Endodermal cell (in vitro differentiated cells): ENCODE measurements around the gene FRRS1L. TPM values are rescaled to one million over a fixed set of nuclear protein-coding genes. Genes with fewer than 3 reads are reported as not detected.
A peak's percentile ranks its signal among the peaks of the same experiment; 100 is the strongest.

Source experiments
- DNase-seq: peaks from one replicate; pipeline ENCODE4 v3.0.0-alpha.2; 2017
- H3K27ac ChIP-seq: 2 replicates; pipeline ENCODE4 v1.5.1; 2013; ENCODE audit warnings: mild to moderate bottlenecking, low read depth, low read length, moderate library complexity
- H3K27me3 ChIP-seq: 2 replicates; pipeline ENCODE4 v1.6.1; 2013; ENCODE audit warnings: mild to moderate bottlenecking, low read length, moderate library complexity; ENCODE audit not compliant: insufficient read depth, control insufficient read depth, poor library complexity, severe bottlenecking
- H3K36me3 ChIP-seq: 2 replicates; pipeline ENCODE4 v1.7.0; 2013; ENCODE audit warnings: mild to moderate bottlenecking, low read length, moderate library complexity; ENCODE audit not compliant: control insufficient read depth, insufficient read depth
- H3K4me1 ChIP-seq: one replicate; pipeline ENCODE4 v1.7.0; 2013; ENCODE audit warnings: low read length; ENCODE audit not compliant: control insufficient read depth, insufficient read depth
- H3K4me3 ChIP-seq: 2 replicates; pipeline ENCODE4 v1.5.1; 2013; ENCODE audit warnings: mild to moderate bottlenecking, low read length, moderate library complexity
- H3K9ac ChIP-seq: 2 replicates; pipeline ENCODE4 v1.6.1; 2013; ENCODE audit warnings: mild to moderate bottlenecking, low read length, moderate library complexity; ENCODE audit not compliant: poor library complexity, severe bottlenecking; ENCODE audit errors: extremely low read depth
- H3K9me3 ChIP-seq: 2 replicates; pipeline ENCODE4 v1.6.1; 2013; ENCODE audit warnings: mild to moderate bottlenecking, low read length, moderate library complexity; ENCODE audit not compliant: control insufficient read depth
- H3K27ac Mint-ChIP-seq: 2 replicates; pipeline ENCODE4 v1.8.0; 2020; ENCODE audit warnings: mixed read lengths
- H3K27me3 Mint-ChIP-seq: 2 replicates; pipeline ENCODE4 v1.8.0; 2021; ENCODE audit warnings: mild to moderate bottlenecking, mixed read lengths; ENCODE audit not compliant: insufficient read depth
- H3K36me3 Mint-ChIP-seq: 2 replicates; pipeline ENCODE4 v1.8.0; 2020; ENCODE audit warnings: low read depth, mixed read lengths
- H3K4me1 Mint-ChIP-seq: 2 replicates; pipeline ENCODE4 v1.8.0; 2020; ENCODE audit warnings: mixed read lengths
- H3K4me3 Mint-ChIP-seq: 2 replicates; pipeline ENCODE4 v1.8.0; 2020; ENCODE audit warnings: mild to moderate bottlenecking, moderate library complexity, mixed read lengths
- H3K9me3 Mint-ChIP-seq: 2 replicates; pipeline ENCODE4 v1.8.0; 2020; ENCODE audit warnings: mild to moderate bottlenecking, mixed read lengths
- CTCF ChIP-seq: fragments of 200-600 bp; sonication (generic); conservative IDR thresholded peaks from 2 replicates; pipeline ENCODE4 v1.5.0; 2021; ENCODE audit warnings: antibody characterized with exemption, mild to moderate bottlenecking
- WGBS, 2 experiments: methylation state at CpG; one replicate each; pipeline versions ENCODE4 v1.1.5 to v1.1.7; 2013; ENCODE audit warnings: missing lambda C conversion rate in 2 of 2, mixed read lengths in 1 of 2; ENCODE audit not compliant: insufficient coverage in 1 of 2, insufficient read length in 1 of 2; 5-methylcytosine and 5-hydroxymethylcytosine counted together
- total RNA-seq, 2 donors: library from RNA; stranded (reverse); fragmentation: NEBNext Ultra II Directional in 1 of 2; extraction: Animal tissue kit (Norgen Biotek cat#: 25700) in 1 of 2; gene quantifications; 2 replicates in 1 of 2; 3 replicates in 1 of 2; pipeline ENCODE4 v1.2.1, GENCODE V29; 2021

Gene FRRS1L
- total RNA-seq, 2 donors from 2014 or later: 1.5 to 1.8 TPM

- H3K27me3 ChIP-seq: no peaks in the 10 kb centered on the region
- Mint-ChIP-seq H3K4me3 (no peak overlapping the region), H3K36me3 (peaks cover 55% of the 10 kb centered on the region), H3K9me3 (no peaks in the 10 kb centered on the region), H3K4me1 (peaks cover 7% of the 10 kb centered on the region), H3K27ac (no peak overlapping the region), H3K27me3 (no peaks in the 10 kb centered on the region)
- no peak overlapping the region for H3K27ac ChIP-seq
- no peak overlapping the region for H3K9ac ChIP-seq
- H3K4me1 ChIP-seq: no peaks in the 10 kb centered on the region
- TF ChIP-seq CTCF: no peak
- DNase-seq: no peak
- no peaks in the 10 kb centered on the region for H3K9me3 ChIP-seq
- peaks cover 68% of the 10 kb centered on the region for H3K36me3 ChIP-seq
- no peak overlapping the region for H3K4me3 ChIP-seq
Measured at GRCh38 chr9:109092051-109092580, 74.9 kb downstream of the FRRS1L start.

DNA sequence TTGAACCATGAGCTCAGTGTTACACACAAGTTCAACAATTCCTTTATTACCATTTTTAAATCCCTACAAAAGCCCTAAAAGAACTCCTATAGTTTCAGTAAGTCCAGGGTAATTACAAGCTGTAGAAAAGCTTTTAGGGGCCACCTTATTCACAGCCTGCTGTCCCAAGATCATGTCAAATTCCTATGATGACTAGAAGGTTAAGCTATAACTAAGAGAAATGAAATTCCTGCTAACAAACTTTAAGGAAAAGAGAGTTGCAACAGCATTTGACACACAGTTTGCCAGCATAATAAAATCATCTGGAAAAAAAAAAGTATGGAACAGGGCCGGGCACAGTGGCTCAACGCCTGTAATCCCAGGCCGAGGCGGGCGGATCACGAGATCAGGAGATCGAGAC, 78.8 kb downstream of the FRRS1L start:
- Histone ChIP-seq H3K36me3 (peaks cover 72% of the 10 kb centered on the region), H3K9ac (no peak overlapping the region), H3K27ac (no peak overlapping the region), H3K4me3 (no peak overlapping the region), H3K27me3 (no peaks in the 10 kb centered on the region), H3K4me1 (no peaks in the 10 kb centered on the region), H3K9me3 (no peaks in the 10 kb centered on the region)
- no peak for TF ChIP-seq CTCF
- Mint-ChIP-seq H3K4me3 (no peak overlapping the region), H3K27ac (no peak overlapping the region), H3K9me3 (no peaks in the 10 kb centered on the region), H3K36me3 (peaks cover 69% of the 10 kb centered on the region), H3K4me1 (peaks cover 8% of the 10 kb centered on the region), H3K27me3 (no peaks in the 10 kb centered on the region)
- 93 to 97% methylated on average over 2 to 7 of the region's 7 CpGs for WGBS, 2 experiments
- no peak for DNase-seq

GRCh38 chr9:109087795-109088194, 79.3 kb downstream of the FRRS1L start:
- Mint-ChIP-seq H3K4me1 (peaks cover 11% of the 10 kb centered on the region), H3K4me3 (no peak overlapping the region), H3K27me3 (no peaks in the 10 kb centered on the region), H3K36me3 (peaks cover 67% of the 10 kb centered on the region), H3K9me3 (no peaks in the 10 kb centered on the region), H3K27ac (peak overlapping the region; percentile 42)
- no peaks in the 10 kb centered on the region for H3K4me1 ChIP-seq
- no peak overlapping the region for H3K27ac ChIP-seq
- H3K36me3 ChIP-seq: peaks cover 68% of the 10 kb centered on the region
- H3K9ac ChIP-seq: no peak overlapping the region
- no peaks in the 10 kb centered on the region for H3K9me3 ChIP-seq
- TF ChIP-seq CTCF: no peak
- DNase-seq: no peak
- WGBS, 2 experiments: 98 to 100% methylated on average over 2 of the region's 2 CpGs
- H3K4me3 ChIP-seq: no peak overlapping the region
- H3K27me3 ChIP-seq: no peaks in the 10 kb centered on the region
